Activated T-cell treated with anti-CD3 and anti-CD28 coated beads, Interleukin-2, amount 50 U/mL, for 72 hours (primary cell): Measurements from ENCODE around the gene CYYR1. TPM values are rescaled to one million over a fixed set of nuclear protein-coding genes. Genes with fewer than 3 reads are reported as not detected.
A peak's percentile ranks its signal among the peaks of the same experiment; 100 is the strongest.

Experiments
- ATAC-seq, 2 donors: fragments of 150-1000 bp; cut with Tn5 transposase; replicated peaks in 1 of 2; 2 replicates each; pipeline ENCODE4 v1.10.0; 2021; ENCODE audit warnings: moderate library complexity in 2 of 2, mild to moderate bottlenecking in 1 of 2
- DNase-seq, 2 donors: peaks; one replicate each; pipeline ENCODE4 v3.0.0; 2021 to 2022; ENCODE audit warnings: mixed read lengths in 1 of 2
- H3K27ac Mint-ChIP-seq: one replicate; pipeline ENCODE4 v1.8.0; 2022; ENCODE audit warnings: mild to moderate bottlenecking, moderate library complexity, mixed read lengths
- H3K27me3 Mint-ChIP-seq: one replicate; pipeline ENCODE4 v1.8.0; 2022; ENCODE audit warnings: low read depth, mixed read lengths
- H3K36me3 Mint-ChIP-seq, 2 donors: one replicate each; pipeline ENCODE4 v1.8.0; 2022; ENCODE audit warnings: mixed read lengths in 2 of 2, mild to moderate bottlenecking in 1 of 2; ENCODE audit not compliant: insufficient read depth in 2 of 2
- H3K4me1 Mint-ChIP-seq: one replicate; pipeline ENCODE4 v1.8.0; 2022; ENCODE audit warnings: low read depth, mixed read lengths
- H3K4me3 Mint-ChIP-seq, 2 donors: one replicate each; pipeline ENCODE4 v1.8.0; 2022; ENCODE audit warnings: mild to moderate bottlenecking in 2 of 2, mixed read lengths in 2 of 2, moderate library complexity in 2 of 2
- H3K9me3 Mint-ChIP-seq, 2 donors: one replicate each; pipeline ENCODE4 v1.8.0; 2022; ENCODE audit warnings: mixed read lengths in 2 of 2
- total RNA-seq, 2 donors: library from RNA; stranded (reverse); gene quantifications; one replicate each; pipeline ENCODE4 v1.2.3, GENCODE V29; 2022

The CYYR1 gene
- total RNA-seq, 2 donors from 2014 or later = not detected

DNA sequence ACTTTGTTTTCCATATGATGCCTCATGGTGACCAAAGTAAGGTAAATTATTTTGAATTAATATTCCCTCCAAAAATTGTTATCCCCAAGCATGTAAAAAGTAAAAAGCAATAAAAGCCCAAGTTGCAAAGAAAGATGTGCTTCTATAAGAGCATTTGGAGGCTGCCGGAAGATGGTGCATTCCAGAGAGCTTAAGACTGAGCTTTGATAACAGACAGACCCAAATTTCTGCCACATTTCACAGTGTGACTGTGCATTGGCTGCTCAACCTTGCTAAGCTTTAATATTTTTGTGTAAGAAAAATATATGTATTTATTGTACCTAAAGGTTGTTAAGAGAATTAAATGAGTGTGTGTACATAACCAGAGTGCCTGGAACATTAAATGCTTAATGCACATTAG lies 67.9 kb downstream of the CYYR1 start:
- Mint-ChIP-seq H3K4me3 (no peak overlapping the region), H3K9me3 (no peaks in the 10 kb centered on the region), H3K36me3 (no peaks in the 10 kb centered on the region), H3K27me3 (peaks cover 6% of the 10 kb centered on the region), H3K4me1 (no peaks in the 10 kb centered on the region), H3K27ac (no peak overlapping the region)
- ATAC-seq (no peak), DNase-seq (no peak)

GRCh38 chr21:26503414-26503813 lies 69.7 kb downstream of the CYYR1 start:
- no peaks in the 10 kb centered on the region for H3K36me3 Mint-ChIP-seq
- no peak overlapping the region for H3K27ac Mint-ChIP-seq
- H3K9me3 Mint-ChIP-seq = peaks cover 5% of the 10 kb centered on the region in 2 donors
- H3K27me3 Mint-ChIP-seq = peaks cover 6% of the 10 kb centered on the region
- no peaks in the 10 kb centered on the region for H3K4me1 Mint-ChIP-seq
- DNase-seq (no peak), ATAC-seq (no peak)
- no peak overlapping the region for H3K4me3 Mint-ChIP-seq

- Mint-ChIP-seq H3K9me3 (peaks cover 5 to 9% of the 10 kb centered on the region in 2 donors), H3K27ac (no peak overlapping the region), H3K36me3 (no peaks in the 10 kb centered on the region), H3K27me3 (no peaks in the 10 kb centered on the region), H3K4me1 (no peaks in the 10 kb centered on the region), H3K4me3 (no peak overlapping the region)
- ATAC-seq (no peak), DNase-seq (no peak)
Measured at GRCh38 chr21:26501495-26502021, 71.5 kb downstream of the CYYR1 start.

DNA sequence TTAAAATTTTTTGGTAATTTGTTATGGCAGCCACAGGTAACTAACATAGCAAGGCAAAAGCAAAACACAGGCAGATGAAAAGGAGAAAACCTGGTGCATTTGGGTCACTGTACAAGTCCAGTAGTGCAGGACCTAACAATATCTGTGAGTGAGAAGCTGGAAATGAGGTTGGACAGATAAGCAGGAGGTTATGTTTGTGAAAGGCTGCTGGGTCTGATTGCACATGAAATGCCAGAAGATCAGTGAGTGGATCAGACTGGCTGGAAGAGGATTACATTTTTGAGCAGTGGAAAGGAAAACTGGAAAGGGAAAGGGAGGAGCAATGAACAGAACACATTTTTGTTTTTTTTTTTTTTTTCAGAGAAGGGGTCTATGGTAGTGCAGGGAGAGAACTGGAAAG lies 73.6 kb downstream of the CYYR1 start:
- H3K36me3 Mint-ChIP-seq = no peaks in the 10 kb centered on the region
- H3K27me3 Mint-ChIP-seq = no peaks in the 10 kb centered on the region
- H3K4me1 Mint-ChIP-seq = no peaks in the 10 kb centered on the region

DNA sequence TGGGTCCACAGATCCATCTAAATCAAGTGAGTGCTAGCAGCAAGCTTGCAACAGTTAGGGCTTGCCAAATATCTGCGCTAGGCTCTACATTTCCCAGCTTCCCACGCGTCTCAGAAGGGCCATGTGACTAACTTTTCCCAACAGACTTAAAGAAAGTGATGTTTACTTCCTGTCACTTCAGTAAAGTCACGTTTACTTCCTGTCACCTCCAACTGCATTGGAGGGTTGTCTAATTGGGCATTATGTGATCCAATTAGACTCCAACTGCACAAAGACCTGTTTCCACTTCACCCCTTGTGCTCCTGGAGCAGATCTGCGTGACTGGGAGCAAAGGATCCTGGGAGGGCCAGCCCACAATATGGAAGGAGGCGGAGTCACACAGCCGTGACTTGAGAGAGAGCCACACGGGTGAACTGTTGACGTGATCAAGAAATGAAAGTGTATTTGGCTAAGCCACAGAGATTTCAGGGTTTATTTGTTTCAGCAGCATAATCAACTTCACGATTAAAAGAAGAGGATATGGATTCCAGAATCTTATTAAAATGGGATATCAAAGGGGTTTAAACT lies 77.7 kb downstream of the CYYR1 start:
- H3K36me3 Mint-ChIP-seq = no peaks in the 10 kb centered on the region
- H3K4me3 Mint-ChIP-seq = no peak overlapping the region
- no peaks in the 10 kb centered on the region for H3K27me3 Mint-ChIP-seq
- H3K9me3 Mint-ChIP-seq = peaks cover 9 to 10% of the 10 kb centered on the region in 2 donors
- H3K4me1 Mint-ChIP-seq = no peaks in the 10 kb centered on the region
- DNase-seq (no peak), ATAC-seq (no peak)
- no peak overlapping the region for H3K27ac Mint-ChIP-seq

More for the DNA sequence above, 73.6 kb downstream of the CYYR1 start:
- DNase-seq (no peak), ATAC-seq (no peak)
- no peak overlapping the region for H3K4me3 Mint-ChIP-seq
- H3K9me3 Mint-ChIP-seq = peaks cover 9% of the 10 kb centered on the region in 2 donors
- no peak overlapping the region for H3K27ac Mint-ChIP-seq

DNA sequence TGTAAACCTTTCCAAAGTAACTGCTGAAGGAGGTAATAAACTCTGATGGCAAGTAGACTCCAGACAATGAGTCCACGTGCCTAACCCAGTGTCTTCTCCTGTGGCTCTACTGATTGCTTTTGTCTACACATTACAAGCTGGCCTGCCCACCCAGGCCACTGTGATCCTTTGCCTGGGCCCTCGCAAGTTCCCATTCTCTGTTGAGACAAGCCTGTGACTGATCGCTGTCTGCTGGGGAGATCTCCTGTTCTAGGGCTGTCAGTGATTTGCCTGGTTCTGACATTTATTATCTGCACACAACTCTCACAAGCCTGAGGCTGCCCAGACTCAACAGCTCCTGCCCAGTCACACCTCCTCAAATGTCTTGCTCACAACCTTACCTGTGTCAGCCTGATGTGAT lies 81.4 kb downstream of the CYYR1 start:
- DNase-seq = no peak
- no peak overlapping the region for H3K4me3 Mint-ChIP-seq
- no peaks in the 10 kb centered on the region for H3K4me1 Mint-ChIP-seq
- H3K27ac Mint-ChIP-seq = no peak overlapping the region
- no peaks in the 10 kb centered on the region for H3K36me3 Mint-ChIP-seq
- no peak for ATAC-seq
- H3K27me3 Mint-ChIP-seq = no peaks in the 10 kb centered on the region
- H3K9me3 Mint-ChIP-seq = peaks cover 2 to 4% of the 10 kb centered on the region in 2 donors

- Mint-ChIP-seq H3K9me3 (peaks cover 2 to 4% of the 10 kb centered on the region in 2 donors), H3K27ac (no peak overlapping the region), H3K4me3 (no peak overlapping the region), H3K36me3 (no peaks in the 10 kb centered on the region), H3K4me1 (no peaks in the 10 kb centered on the region), H3K27me3 (no peaks in the 10 kb centered on the region)
- ATAC-seq (no peak), DNase-seq (no peak)
Measured at GRCh38 chr21:26490771-26491170, 82.3 kb downstream of the CYYR1 start.

GRCh38 chr21:26489781-26490180 lies 83.3 kb downstream of the CYYR1 start:
- DNase-seq (no peak), ATAC-seq (no peak)
- Mint-ChIP-seq H3K9me3 (peaks cover 2% of the 10 kb centered on the region in 2 donors), H3K4me3 (no peak overlapping the region), H3K4me1 (no peaks in the 10 kb centered on the region), H3K27ac (no peak overlapping the region), H3K27me3 (no peaks in the 10 kb centered on the region), H3K36me3 (no peaks in the 10 kb centered on the region)

DNA sequence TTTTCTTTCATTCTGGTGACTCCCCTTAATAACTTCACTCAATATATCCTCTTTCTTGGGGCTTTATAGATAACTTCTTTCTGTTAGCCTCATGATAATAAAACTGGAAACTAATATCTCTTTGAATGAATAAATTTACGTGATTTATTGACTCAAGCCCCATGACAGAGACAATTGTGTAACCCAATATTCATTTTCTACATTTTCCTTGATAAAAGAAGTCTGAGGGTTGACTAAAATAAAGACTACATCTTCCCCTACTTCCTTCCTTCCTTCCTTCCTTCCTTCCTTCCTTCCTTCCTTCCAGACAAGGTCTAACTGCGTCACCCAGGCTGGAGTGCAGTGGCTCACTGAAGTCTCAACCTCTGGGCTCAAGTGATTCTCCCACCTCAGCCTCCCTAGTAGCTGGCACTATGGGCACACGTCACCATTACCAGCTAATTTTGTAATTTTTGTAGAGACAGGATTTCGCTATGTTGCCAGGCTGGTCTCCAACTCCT lies 85.1 kb downstream of the CYYR1 start:
- Mint-ChIP-seq H3K27me3 (no peaks in the 10 kb centered on the region), H3K4me1 (no peaks in the 10 kb centered on the region), H3K27ac (no peak overlapping the region), H3K9me3 (peaks cover 0 to 2% of the 10 kb centered on the region in 2 donors), H3K36me3 (no peaks in the 10 kb centered on the region), H3K4me3 (no peak overlapping the region)
- ATAC-seq (no peak), DNase-seq (no peak)

GRCh38 chr21:26473471-26473870 lies 99.6 kb downstream of the CYYR1 start:
- peak overlapping the region; percentile 53 for H3K27ac Mint-ChIP-seq
- H3K9me3 Mint-ChIP-seq = peaks cover 3 to 6% of the 10 kb centered on the region in 2 donors
- DNase-seq = peak; percentile 4 to 11
- peak; percentile 75 to 87 for ATAC-seq
- H3K4me3 Mint-ChIP-seq = peak overlapping the region; percentile 7 to 16
- no peaks in the 10 kb centered on the region for H3K36me3 Mint-ChIP-seq
- no peaks in the 10 kb centered on the region for H3K27me3 Mint-ChIP-seq
- peaks cover 17% of the 10 kb centered on the region for H3K4me1 Mint-ChIP-seq

DNA sequence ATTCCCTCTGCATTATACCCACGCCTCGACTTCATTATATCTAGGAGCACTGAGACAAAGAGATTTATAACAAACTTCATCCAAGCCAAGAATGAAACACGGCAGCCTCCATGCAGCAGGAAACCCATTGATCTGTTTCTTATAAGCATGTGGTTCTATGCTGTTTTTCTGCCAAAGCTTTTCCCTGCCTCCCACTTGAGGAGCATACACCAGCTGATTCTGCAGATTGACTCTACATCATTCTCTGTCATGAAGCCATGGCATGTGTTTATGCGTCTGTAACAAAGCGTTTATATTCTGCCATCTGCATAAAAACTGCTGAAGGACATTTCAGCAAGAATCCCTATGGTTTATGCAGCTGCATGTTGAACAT lies 102.0 kb downstream of the CYYR1 start:
- peaks cover 3 to 6% of the 10 kb centered on the region in 2 donors for H3K9me3 Mint-ChIP-seq
- no peaks in the 10 kb centered on the region for H3K36me3 Mint-ChIP-seq
- no peaks in the 10 kb centered on the region for H3K27me3 Mint-ChIP-seq
- H3K4me1 Mint-ChIP-seq = peaks cover 17% of the 10 kb centered on the region
- no peak overlapping the region for H3K4me3 Mint-ChIP-seq
- no peak for ATAC-seq
- no peak overlapping the region for H3K27ac Mint-ChIP-seq
- no peak for DNase-seq

DNA sequence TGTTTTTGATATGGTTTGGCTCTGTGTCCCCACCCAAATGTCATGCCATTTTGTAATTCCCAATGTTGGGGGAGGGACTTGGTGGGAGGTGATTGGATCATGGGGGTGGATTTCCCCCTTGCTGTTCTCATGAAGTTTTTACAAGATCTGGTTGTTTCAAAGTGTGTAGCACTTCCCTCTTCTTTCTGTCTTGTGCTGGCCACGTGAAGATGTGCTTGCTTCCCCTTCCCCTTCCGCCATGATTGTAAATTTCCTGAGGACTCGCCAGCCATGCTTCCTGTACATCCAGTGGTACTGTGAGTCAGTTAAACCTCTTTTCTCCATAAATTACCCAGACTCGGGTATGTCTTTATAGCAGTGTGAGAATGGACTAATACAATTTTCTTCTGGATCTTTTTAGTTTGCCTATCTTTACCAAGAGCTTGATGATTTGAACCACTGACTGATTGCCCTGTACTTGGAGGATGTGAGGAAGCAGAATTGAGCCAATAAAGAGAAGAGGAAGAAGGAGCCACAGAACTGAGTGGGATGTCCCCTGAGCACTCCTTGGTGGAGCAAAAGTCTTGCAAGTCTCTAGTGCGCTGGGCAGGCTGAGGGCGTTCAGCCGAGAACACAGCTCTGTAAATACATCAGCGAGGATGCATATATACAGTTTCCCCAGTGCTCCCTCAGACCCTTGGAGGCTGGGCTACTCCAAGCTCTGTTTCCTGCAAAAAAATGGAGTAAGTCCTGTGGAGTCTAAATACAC lies 102.6 kb downstream of the CYYR1 start:
- peaks cover 17% of the 10 kb centered on the region for H3K4me1 Mint-ChIP-seq
- H3K27ac Mint-ChIP-seq = no peak overlapping the region
- no peak for ATAC-seq
- H3K4me3 Mint-ChIP-seq = no peak overlapping the region
- no peaks in the 10 kb centered on the region for H3K27me3 Mint-ChIP-seq
- no peak for DNase-seq
- H3K36me3 Mint-ChIP-seq = no peaks in the 10 kb centered on the region
- H3K9me3 Mint-ChIP-seq = peaks cover 3 to 6% of the 10 kb centered on the region in 2 donors

- Mint-ChIP-seq H3K4me3 (no peak overlapping the region), H3K27me3 (no peaks in the 10 kb centered on the region), H3K27ac (peak overlapping the region; percentile 41), H3K4me1 (peaks cover 15% of the 10 kb centered on the region), H3K36me3 (no peaks in the 10 kb centered on the region), H3K9me3 (peaks cover 3 to 6% of the 10 kb centered on the region in 2 donors)
- ATAC-seq (no peak), DNase-seq (no peak)
Measured at GRCh38 chr21:26469789-26470188, 103.3 kb downstream of the CYYR1 start.
